CD14-positive monocyte (primary cell): ENCODE results near the gene SZRD1. TPM values are rescaled to one million over a fixed set of nuclear protein-coding genes. Genes with fewer than 3 reads are reported as not detected.

Experiments used
- DNase-seq, 3 donors: peaks; one replicate each; pipeline ENCODE4 v3.0.0-alpha.2; 2011 to 2022
- H2AFZ ChIP-seq: 2 replicates; pipeline ENCODE4 v1.6.0; 2012; ENCODE audit warnings: mild to moderate bottlenecking, low read depth, low read length, inconsistent platforms; ENCODE audit not compliant: insufficient read depth, poor library complexity, severe bottlenecking
- H3K27ac ChIP-seq, 2 donors: 1 replicate in 1 of 2; 2 replicates in 1 of 2; pipeline ENCODE4 v1.5.1; 2012 to 2013; ENCODE audit warnings: low read length in 2 of 2, control low read depth in 1 of 2, inconsistent platforms in 1 of 2, low read depth in 1 of 2, mild to moderate bottlenecking in 1 of 2
- H3K27me3 ChIP-seq, 2 donors: one replicate each; pipeline versions ENCODE4 v1.6.0 to v1.6.1; 2011 to 2013; ENCODE audit warnings: low read length in 2 of 2; ENCODE audit not compliant: control insufficient read depth in 2 of 2, insufficient read depth in 2 of 2
- H3K36me3 ChIP-seq, 2 donors: replicated peaks in 1 of 2; 1 replicate in 1 of 2; 2 replicates in 1 of 2; pipeline versions ENCODE4 v1.5.1 to v1.6.1; 2012 to 2013; ENCODE audit warnings: low read length in 2 of 2, control low read depth in 1 of 2, inconsistent platforms in 1 of 2, mild to moderate bottlenecking in 1 of 2; ENCODE audit not compliant: insufficient read depth in 2 of 2, control insufficient read depth in 1 of 2
- H3K4me1 ChIP-seq, 2 donors: 1 replicate in 1 of 2; 2 replicates in 1 of 2; pipeline versions ENCODE4 v1.5.1 to v1.6.1; 2012 to 2013; ENCODE audit warnings: low read length in 2 of 2, control low read depth in 1 of 2, inconsistent platforms in 1 of 2, mild to moderate bottlenecking in 1 of 2, moderate library complexity in 1 of 2; ENCODE audit not compliant: insufficient read depth in 2 of 2, control insufficient read depth in 1 of 2
- H3K4me2 ChIP-seq: replicated peaks from 2 replicates; pipeline ENCODE3; 2012; ENCODE audit warnings: low read length, moderate library complexity, mild to moderate bottlenecking; ENCODE audit not compliant: poor library complexity, severe bottlenecking; ENCODE audit errors: extremely low read depth
- H3K4me3 ChIP-seq, 3 experiments: fragments of 200-600 bp in 1 of 3; sonication (generic) in 1 of 3; replicated peaks in 1 of 3; 1 replicate in 2 of 3; 2 replicates in 1 of 3; pipeline ENCODE4 v1.5.1; 2011 to 2013; ENCODE audit warnings: low read length in 3 of 3, mild to moderate bottlenecking in 3 of 3, control low read depth in 2 of 3, low read depth in 2 of 3, inconsistent platforms in 1 of 3, moderate library complexity in 1 of 3
- H3K79me2 ChIP-seq: 2 replicates; pipeline ENCODE4 v1.6.0; 2012; ENCODE audit warnings: mild to moderate bottlenecking, control low read depth, inconsistent platforms, low read length, moderate library complexity; ENCODE audit not compliant: insufficient read depth
- H3K9ac ChIP-seq: 2 replicates; pipeline ENCODE4 v1.6.0; 2017; ENCODE audit warnings: low read length, mild to moderate bottlenecking; ENCODE audit not compliant: insufficient read depth, poor library complexity, severe bottlenecking
- H3K9me3 ChIP-seq, 2 donors: replicated peaks in 1 of 2; 1 replicate in 1 of 2; 2 replicates in 1 of 2; pipeline versions ENCODE4 v1.5.1 to v1.6.1; 2012 to 2013; ENCODE audit warnings: low read length in 2 of 2, control low read depth in 1 of 2; ENCODE audit not compliant: control insufficient read depth in 1 of 2, insufficient read depth in 1 of 2
- H4K20me1 ChIP-seq: 2 replicates; pipeline ENCODE4 v1.6.0; 2012; ENCODE audit warnings: mild to moderate bottlenecking, low read length, control low read depth, moderate library complexity; ENCODE audit not compliant: insufficient read depth
- H3K27ac Mint-ChIP-seq, 7 donors: one replicate each; pipeline ENCODE4 v1.8.0; 2020; ENCODE audit warnings: mild to moderate bottlenecking in 7 of 7, mixed read lengths in 7 of 7, moderate library complexity in 6 of 7, inconsistent platforms in 2 of 7
- H3K27me3 Mint-ChIP-seq, 3 donors: one replicate each; pipeline ENCODE4 v1.8.0; 2021 to 2022; ENCODE audit warnings: low read depth in 3 of 3, mild to moderate bottlenecking in 3 of 3, mixed read lengths in 3 of 3, moderate library complexity in 3 of 3, inconsistent platforms in 1 of 3
- H3K36me3 Mint-ChIP-seq, 2 donors: one replicate each; pipeline ENCODE4 v1.8.0; 2020; ENCODE audit warnings: mixed read lengths in 2 of 2, inconsistent platforms in 1 of 2, mild to moderate bottlenecking in 1 of 2
- H3K4me1 Mint-ChIP-seq: one replicate; pipeline ENCODE4 v1.8.0; 2020; ENCODE audit warnings: mild to moderate bottlenecking, mixed read lengths
- H3K4me3 Mint-ChIP-seq, 2 donors: one replicate each; pipeline ENCODE4 v1.8.0; 2020; ENCODE audit warnings: mild to moderate bottlenecking in 2 of 2, mixed read lengths in 2 of 2, moderate library complexity in 1 of 2
- H3K9me3 Mint-ChIP-seq, 7 donors: one replicate each; pipeline ENCODE4 v1.8.0; 2020 to 2022; ENCODE audit warnings: mixed read lengths in 7 of 7, mild to moderate bottlenecking in 6 of 7, moderate library complexity in 6 of 7, inconsistent platforms in 2 of 7
- WGBS: methylation state at CpG from one replicate; pipeline ENCODE4 v1.1.5; 2013; ENCODE audit warnings: missing lambda C conversion rate; ENCODE audit not compliant: insufficient coverage; 5-methylcytosine and 5-hydroxymethylcytosine counted together
- intact Hi-C, 2 donors: fragments of 100-400 bp; cut with micrococcal nuclease; formaldehyde crosslinking; loops; one replicate each; pipeline versions ENCODE4 v1.15.0 to v1.15.1; 2023
- polyA plus RNA-seq, 3 donors: library from polyadenylated mRNA; depleted of rRNA in 1 of 3; unstranded in 2 of 3; stranded (reverse) in 1 of 3; fragments of 300-500 nt in 2 of 3; fragments of >200 nt in 1 of 3; fragmentation: Illumina TruSeq in 2 of 3; gene quantifications; 1 replicate in 2 of 3; 2 replicates in 1 of 3; pipeline ENCODE4 v1.2.3, GENCODE V29; 2012 to 2021
- TF ChIP-seq, protein P1 (sequence below): fragments of 200-600 bp; IDR thresholded peaks from one replicate; pipeline ENCODE4 v1.8.0; 2022; ENCODE audit warnings: antibody characterized with exemption, mild to moderate bottlenecking

The SZRD1 gene
- polyA plus RNA-seq, 3 donors: 46.4 to 50.5 (median 47.2) TPM

DNA sequence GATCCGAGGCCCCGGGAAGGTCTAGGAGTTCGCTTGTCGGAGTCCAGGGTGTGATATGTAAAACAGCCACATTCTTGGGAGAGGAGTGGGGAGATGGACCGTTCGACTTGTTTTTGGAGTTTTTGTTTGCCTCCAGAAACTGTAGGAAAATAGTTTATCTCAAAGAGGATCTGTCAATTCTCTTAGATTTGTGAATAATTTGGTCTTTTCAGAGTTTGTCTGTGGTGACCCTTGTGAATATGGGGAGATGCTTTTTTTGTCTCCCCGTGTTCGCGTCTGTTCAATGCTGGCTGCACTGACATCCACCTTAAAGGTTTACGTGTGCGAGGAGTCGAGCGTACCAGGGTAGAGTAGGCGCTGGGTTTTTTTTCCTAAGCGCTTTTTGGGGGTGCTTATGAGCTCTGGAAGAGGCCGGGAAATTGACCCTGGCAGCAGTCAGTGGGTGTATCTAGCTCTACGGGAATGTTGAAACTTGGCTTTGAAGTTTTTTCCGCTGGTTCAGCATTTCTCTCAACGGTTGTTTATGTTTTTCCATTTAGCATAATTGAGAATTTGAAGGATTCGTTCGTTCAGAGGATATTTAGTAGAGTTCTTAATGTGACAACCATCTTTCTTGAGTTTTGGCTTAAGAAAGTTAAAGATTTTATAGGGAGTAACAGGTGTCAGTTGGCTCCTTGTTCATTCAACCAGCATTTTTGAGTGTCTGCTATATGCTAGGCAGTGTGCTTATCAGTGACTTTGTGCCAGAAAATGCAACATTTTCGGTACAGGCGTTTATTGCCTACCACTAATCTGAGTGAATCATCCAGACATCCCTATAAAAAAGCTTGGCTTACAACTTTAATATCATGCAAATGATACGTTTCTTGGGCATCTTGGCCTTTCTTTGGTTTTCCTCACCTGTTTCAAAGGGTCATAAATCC lies 1.2 kb downstream of the SZRD1 start:
- Histone ChIP-seq H3K4me1 (peaks cover 64 to 83% of the 10 kb centered on the region in 2 donors), H3K4me3 (peak overlapping the region; percentile 78 to 98 (median 87)), H3K9ac (peak overlapping the region; percentile 99), H3K79me2 (peaks cover 59% of the 10 kb centered on the region), H3K4me2 (peak overlapping the region; percentile 87), H4K20me1 (peaks cover 57% of the 10 kb centered on the region), H2AFZ (peak overlapping the region; percentile 65), H3K9me3 (no peaks in the 10 kb centered on the region), H3K27me3 (no peaks in the 10 kb centered on the region), H3K36me3 (no peaks in the 10 kb centered on the region), H3K27ac (peak overlapping the region; percentile 92 to 99)
- no peaks in the 10 kb centered on the region for H3K27me3 Mint-ChIP-seq
- intact Hi-C loops: loop anchor here in 1 of 2 donors (2.0 to 10.0 kb wide), 4 partner anchors 15 to 846 kb away; partner anchors contain the start of genes CASP9, FBXO42 and NECAP2
- peak overlapping the region; percentile 98 to 100 (median 99) for H3K27ac Mint-ChIP-seq
- peaks cover 13 to 14% of the 10 kb centered on the region in 2 donors for H3K36me3 Mint-ChIP-seq
- no peaks in the 10 kb centered on the region for H3K9me3 Mint-ChIP-seq
- TF ChIP-seq, protein P1, sequence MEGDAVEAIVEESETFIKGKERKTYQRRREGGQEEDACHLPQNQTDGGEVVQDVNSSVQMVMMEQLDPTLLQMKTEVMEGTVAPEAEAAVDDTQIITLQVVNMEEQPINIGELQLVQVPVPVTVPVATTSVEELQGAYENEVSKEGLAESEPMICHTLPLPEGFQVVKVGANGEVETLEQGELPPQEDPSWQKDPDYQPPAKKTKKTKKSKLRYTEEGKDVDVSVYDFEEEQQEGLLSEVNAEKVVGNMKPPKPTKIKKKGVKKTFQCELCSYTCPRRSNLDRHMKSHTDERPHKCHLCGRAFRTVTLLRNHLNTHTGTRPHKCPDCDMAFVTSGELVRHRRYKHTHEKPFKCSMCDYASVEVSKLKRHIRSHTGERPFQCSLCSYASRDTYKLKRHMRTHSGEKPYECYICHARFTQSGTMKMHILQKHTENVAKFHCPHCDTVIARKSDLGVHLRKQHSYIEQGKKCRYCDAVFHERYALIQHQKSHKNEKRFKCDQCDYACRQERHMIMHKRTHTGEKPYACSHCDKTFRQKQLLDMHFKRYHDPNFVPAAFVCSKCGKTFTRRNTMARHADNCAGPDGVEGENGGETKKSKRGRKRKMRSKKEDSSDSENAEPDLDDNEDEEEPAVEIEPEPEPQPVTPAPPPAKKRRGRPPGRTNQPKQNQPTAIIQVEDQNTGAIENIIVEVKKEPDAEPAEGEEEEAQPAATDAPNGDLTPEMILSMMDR: no peak
- DNase-seq: no peak
- 2% methylated on average over 16 of the region's 24 CpGs for WGBS
- H3K4me1 Mint-ChIP-seq: peaks cover 73% of the 10 kb centered on the region
- H3K4me3 Mint-ChIP-seq: peak overlapping the region; percentile 96

GRCh38 chr1:16369821-16370220 lies 2.8 kb downstream of the SZRD1 start:
- Histone ChIP-seq H2AFZ (no peak overlapping the region), H3K79me2 (peaks cover 75% of the 10 kb centered on the region), H3K4me1 (peaks cover 56 to 80% of the 10 kb centered on the region in 2 donors), H3K4me3 (no peak overlapping the region), H4K20me1 (peaks cover 73% of the 10 kb centered on the region), H3K9ac (no peak overlapping the region), H3K4me2 (no peak overlapping the region), H3K9me3 (no peaks in the 10 kb centered on the region), H3K27ac (no peak overlapping the region), H3K27me3 (no peaks in the 10 kb centered on the region), H3K36me3 (no peaks in the 10 kb centered on the region)
- DNase-seq: no peak
- intact Hi-C loops: loop anchor here in 1 of 2 donors (2.0 to 10.0 kb wide), 4 partner anchors 21 to 848 kb away; partner anchors contain the start of genes CASP9 and NECAP2
- Mint-ChIP-seq H3K4me1 (peaks cover 71% of the 10 kb centered on the region), H3K27me3 (no peaks in the 10 kb centered on the region), H3K36me3 (peaks cover 19 to 23% of the 10 kb centered on the region in 2 donors), H3K9me3 (no peaks in the 10 kb centered on the region), H3K27ac (peak overlapping the region in 1 of 7 donors; percentile 58), H3K4me3 (no peak overlapping the region)
- 38% methylated on average over 3 of the region's 4 CpGs for WGBS
- TF ChIP-seq, protein P1: no peak
